Measurements from ENCODE around the gene TGFB3. TPM values are rescaled to one million over a fixed set of nuclear protein-coding genes. Genes with fewer than 3 reads are reported as not detected.
"Not testable (repeated sequence)": the region's sequence is repeated elsewhere in the genome, so short reads cannot be mapped to it uniquely, and the experiment has no call there.

The TGFB3 gene
- total RNA-seq, 2 experiments from 2014 or later, result 1.9 to 2.2 TPM

DNA sequence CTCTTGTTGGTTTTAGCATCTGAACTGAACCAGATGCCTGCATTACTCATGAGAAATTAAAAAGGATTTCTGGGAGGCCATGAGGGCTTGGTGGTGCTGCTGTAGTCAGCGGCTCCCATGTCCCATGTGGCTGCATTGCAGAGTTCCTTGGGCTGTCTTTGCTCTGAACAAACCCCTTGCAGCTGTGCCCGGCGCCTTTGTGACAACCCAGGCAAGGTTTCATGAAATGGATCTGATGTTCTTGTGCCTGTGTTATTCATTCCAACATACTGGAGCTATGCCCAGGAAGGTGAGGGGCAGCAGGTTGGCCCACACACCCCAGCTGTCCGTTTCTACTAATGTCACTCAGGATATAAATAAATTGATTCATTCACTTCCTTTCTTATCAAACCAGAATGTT is 40.8 kb downstream of the TGFB3 start:
- no peak overlapping the region for H3K27ac Mint-ChIP-seq
- ChIA-PET CTCF (no interaction called here), POLR2A (no interaction called here)
- H3K27me3 Mint-ChIP-seq, result no peaks in the 10 kb centered on the region
- H3K9me3 Mint-ChIP-seq, result no peaks in the 10 kb centered on the region
- intact Hi-C loops (cut with micrococcal nuclease), result no loop called here
- no peak overlapping the region for H3K4me3 Mint-ChIP-seq
- no peak for DNase-seq
- no peaks in the 10 kb centered on the region for H3K36me3 Mint-ChIP-seq
- H3K4me1 Mint-ChIP-seq (ENCODE audit: low read depth), result no peaks in the 10 kb centered on the region

DNA sequence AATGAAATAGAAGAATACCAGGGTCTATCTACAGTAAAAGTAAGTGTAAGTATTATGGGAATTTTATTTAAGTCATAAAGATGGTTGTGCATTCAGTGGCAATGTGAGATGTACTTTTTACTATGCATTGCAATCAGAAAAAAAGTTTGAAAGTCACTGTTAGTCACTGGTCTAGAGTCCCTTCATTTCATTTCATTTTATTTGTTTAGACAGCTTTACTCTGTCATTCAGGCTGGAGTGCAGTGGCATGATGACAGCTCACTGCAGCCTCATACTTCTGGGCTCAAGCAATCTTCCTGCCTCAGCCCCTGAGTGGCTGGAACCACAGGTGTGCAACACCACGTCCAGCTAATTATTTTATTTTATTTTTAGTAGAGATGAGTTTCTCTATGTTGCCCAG is 42.6 kb downstream of the TGFB3 start:
- CTCF ChIA-PET, result interaction anchor here (1.0 to 1.6 kb wide), 2 partner anchors 32 to 43 kb away, joined by 4 to 6 read pairs; no protein-coding TSS in a partner anchor
- H3K4me3 Mint-ChIP-seq, result no peak overlapping the region
- no peaks in the 10 kb centered on the region for H3K36me3 Mint-ChIP-seq
- no peaks in the 10 kb centered on the region for H3K4me1 Mint-ChIP-seq (ENCODE audit: low read depth)
- H3K27me3 Mint-ChIP-seq, result no peaks in the 10 kb centered on the region
- POLR2A ChIA-PET, result interaction anchor here (0.8 kb wide), 1 partner anchor 11 kb away, joined by 3 read pairs; no protein-coding TSS in a partner anchor
- DNase-seq, result no peak
- intact Hi-C loops (cut with micrococcal nuclease), result no loop called here
- no peak overlapping the region for H3K27ac Mint-ChIP-seq
- H3K9me3 Mint-ChIP-seq, result no peaks in the 10 kb centered on the region

DNA sequence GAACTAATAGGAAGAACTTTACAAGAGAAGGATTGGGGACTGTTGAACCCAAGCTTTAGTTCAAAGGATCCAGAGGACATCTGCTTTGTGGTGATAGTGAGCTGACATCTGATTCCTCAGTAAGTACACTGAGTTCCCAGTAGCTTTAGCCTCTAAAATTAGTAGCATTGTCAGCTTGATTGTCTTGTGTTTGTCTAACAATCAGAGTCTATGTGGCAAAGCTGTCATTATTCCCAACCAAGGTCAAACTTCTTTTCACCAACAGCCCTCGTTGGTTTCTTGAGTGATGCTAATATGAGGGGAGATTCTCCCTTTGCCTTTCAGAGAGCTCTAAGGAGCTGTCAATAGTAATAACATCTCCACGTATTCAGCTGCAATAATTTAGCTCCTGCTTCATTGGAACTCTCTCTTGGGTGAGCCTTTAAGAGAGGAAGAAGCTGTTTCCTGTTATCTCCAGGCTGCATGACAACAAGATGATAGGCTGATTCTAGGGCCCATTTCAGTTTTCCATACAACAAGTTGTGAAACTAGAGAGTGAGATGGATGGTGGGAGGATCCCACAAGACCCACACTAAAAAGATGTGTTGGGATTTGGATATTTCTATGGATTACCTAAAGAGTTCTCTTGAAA is 46.7 kb downstream of the TGFB3 start:
- no peaks in the 10 kb centered on the region for H3K27me3 Mint-ChIP-seq
- no peaks in the 10 kb centered on the region for H3K36me3 Mint-ChIP-seq
- H3K4me1 Mint-ChIP-seq (ENCODE audit: low read depth), result no peaks in the 10 kb centered on the region
- intact Hi-C loops (cut with micrococcal nuclease), result no loop called here
- ChIA-PET POLR2A (no interaction called here), CTCF (interaction anchor here (1.0 to 1.2 kb wide), 3 partner anchors 29 to 226 kb away, joined by 3 to 5 read pairs (median 5); no protein-coding TSS in a partner anchor)
- no peak for DNase-seq
- no peak overlapping the region for H3K27ac Mint-ChIP-seq
- no peaks in the 10 kb centered on the region for H3K9me3 Mint-ChIP-seq
- no peak overlapping the region for H3K4me3 Mint-ChIP-seq

DNA sequence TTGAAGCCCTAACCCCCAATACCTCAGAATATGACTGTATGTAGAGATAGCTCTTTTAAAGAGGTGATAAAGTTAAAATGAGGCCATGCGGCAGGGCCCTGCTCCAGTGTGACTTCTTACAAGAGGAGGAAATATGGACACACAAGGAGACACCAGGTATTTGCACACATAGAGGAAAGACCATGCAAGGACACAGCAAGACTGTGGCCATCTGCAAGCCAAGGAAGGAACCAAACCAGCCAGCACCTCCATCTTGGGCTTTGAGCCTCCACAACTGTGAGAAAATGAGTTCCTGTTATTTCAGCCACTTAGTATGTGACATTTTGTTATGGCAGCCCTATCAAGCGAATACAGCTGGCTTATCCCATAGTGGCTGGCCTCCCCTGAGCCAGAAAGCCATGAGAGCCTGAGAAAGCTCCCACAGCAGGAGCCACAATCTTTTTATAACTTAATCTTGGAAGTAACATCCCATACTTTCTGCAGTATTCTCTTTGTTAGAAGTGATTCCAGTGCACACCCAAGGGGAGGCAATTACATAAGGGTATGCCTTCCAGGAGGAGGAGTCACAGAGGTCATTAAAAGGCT is 48.0 kb downstream of the TGFB3 start:
- CTCF ChIA-PET, result no interaction called here
- DNase-seq, result no peak
- H3K4me1 Mint-ChIP-seq (ENCODE audit: low read depth), result no peaks in the 10 kb centered on the region
- H3K27ac Mint-ChIP-seq, result no peak overlapping the region
- no peaks in the 10 kb centered on the region for H3K36me3 Mint-ChIP-seq
- intact Hi-C loops (cut with micrococcal nuclease), result no loop called here
- no peak overlapping the region for H3K4me3 Mint-ChIP-seq
- H3K9me3 Mint-ChIP-seq, result no peaks in the 10 kb centered on the region
- POLR2A ChIA-PET, result no interaction called here
- H3K27me3 Mint-ChIP-seq, result no peaks in the 10 kb centered on the region

DNA sequence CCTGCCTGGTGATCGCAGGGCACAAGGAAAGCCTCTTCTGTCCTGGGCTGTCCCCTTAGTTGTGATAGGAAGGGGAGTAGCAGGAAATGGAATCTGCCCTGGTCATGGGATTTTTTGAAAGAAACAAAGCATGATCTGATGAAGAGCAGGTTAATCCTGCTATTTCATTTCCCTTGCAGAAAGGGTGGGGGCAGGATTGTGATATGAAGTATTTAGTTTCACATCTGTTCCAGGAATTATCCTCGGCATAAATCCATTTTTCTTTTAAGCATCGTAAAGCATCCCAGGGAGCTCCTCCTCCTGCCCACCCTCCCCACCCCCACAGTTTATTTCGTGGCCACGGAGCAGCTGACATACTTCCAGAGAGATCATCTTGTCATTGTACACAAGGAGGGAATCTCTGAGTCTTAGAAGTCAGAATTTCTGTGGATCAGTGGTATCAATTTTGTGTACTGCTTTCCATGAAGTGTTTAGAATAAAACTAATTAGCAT is 53.1 kb downstream of the TGFB3 start:
- Mint-ChIP-seq H3K27ac (no peak overlapping the region), H3K4me3 (no peak overlapping the region), H3K9me3 (no peaks in the 10 kb centered on the region), H3K4me1 (ENCODE audit: low read depth) (no peaks in the 10 kb centered on the region), H3K36me3 (no peaks in the 10 kb centered on the region), H3K27me3 (no peaks in the 10 kb centered on the region)
- ChIA-PET CTCF (interaction anchor here (0.6 to 1.9 kb wide), 2 partner anchors 22 to 210 kb away, joined by 3 to 7 read pairs; no protein-coding TSS in a partner anchor), POLR2A (interaction anchor here (0.6 to 0.8 kb wide), 2 partner anchors 10 to 786 kb away, joined by 3 to 4 read pairs; no protein-coding TSS in a partner anchor)
- intact Hi-C loops (cut with micrococcal nuclease), result no loop called here
- no peak for DNase-seq

DNA sequence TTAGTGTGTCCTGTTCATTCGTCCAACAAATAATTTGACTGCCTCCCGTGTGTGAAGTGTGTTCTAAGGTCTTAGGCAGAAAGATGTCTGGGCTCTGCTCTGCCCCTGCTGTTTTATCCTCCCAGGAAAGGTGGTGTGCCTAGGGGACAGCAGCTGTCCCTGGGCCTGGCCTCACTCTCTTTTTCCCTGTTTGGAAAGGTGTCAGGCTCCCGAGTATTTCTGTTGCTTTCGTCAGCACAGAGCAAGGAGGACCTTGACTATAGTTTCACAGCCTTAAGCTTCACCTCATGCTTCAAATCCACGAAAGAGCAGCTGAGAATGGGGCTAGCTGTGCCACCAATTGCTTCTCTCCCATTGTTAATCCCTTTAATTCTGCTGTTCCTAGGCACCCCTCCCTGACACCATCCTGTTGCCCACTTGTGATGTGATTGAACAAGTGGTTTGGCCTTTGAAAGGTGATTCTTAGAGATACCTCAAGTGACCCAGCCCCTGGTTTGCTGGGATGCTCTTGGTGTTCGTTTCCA is 54.2 kb downstream of the TGFB3 start:
- H3K27ac Mint-ChIP-seq, result no peak overlapping the region
- no peaks in the 10 kb centered on the region for H3K36me3 Mint-ChIP-seq
- ChIA-PET CTCF (interaction anchor here (1.9 kb wide), 1 partner anchor 21 kb away, joined by 7 read pairs; no protein-coding TSS in a partner anchor), POLR2A (interaction anchor here (0.8 kb wide), 1 partner anchor 11 kb away, joined by 3 read pairs; no protein-coding TSS in a partner anchor)
- DNase-seq, result no peak
- no peaks in the 10 kb centered on the region for H3K9me3 Mint-ChIP-seq
- intact Hi-C loops (cut with micrococcal nuclease), result no loop called here
- no peaks in the 10 kb centered on the region for H3K27me3 Mint-ChIP-seq
- no peak overlapping the region for H3K4me3 Mint-ChIP-seq
- H3K4me1 Mint-ChIP-seq (ENCODE audit: low read depth), result no peaks in the 10 kb centered on the region

DNA sequence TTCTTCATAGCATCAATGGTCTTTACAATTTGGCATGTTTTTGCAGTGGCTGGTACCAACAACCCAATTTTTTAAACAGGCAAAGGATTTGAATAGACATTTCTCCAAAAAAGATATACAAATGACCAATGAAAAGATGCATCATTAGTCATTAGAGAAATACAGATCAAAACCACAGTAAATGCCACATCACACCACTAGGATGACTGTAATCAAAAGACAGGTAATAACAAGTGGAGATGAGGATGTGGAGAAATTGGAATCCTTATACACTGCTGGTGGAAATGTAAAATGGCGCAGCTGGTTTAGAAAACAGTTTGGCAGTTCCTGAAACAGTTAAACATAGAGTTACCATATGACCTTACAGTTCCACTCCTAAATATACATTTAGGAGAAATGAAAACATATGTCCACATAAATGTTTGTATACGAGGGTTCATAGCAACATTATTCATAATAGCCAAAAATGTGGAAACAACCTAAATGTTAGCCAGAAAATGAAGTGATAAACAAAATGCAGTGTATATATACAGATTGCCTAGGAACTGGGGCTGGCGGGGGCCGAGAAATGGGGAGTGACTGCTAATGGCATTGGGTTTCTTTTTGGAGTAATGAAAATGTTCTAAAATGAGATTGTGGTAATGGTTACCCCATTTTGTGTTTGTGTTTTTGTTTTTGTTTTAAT is 55.2 kb downstream of the TGFB3 start:
- no peak overlapping the region for H3K4me3 Mint-ChIP-seq
- ChIA-PET CTCF (no interaction called here), POLR2A (no interaction called here)
- DNase-seq, result no peak
- H3K4me1 Mint-ChIP-seq (ENCODE audit: low read depth), result no peaks in the 10 kb centered on the region
- no peak overlapping the region for H3K27ac Mint-ChIP-seq
- H3K9me3 Mint-ChIP-seq, result no peaks in the 10 kb centered on the region
- H3K36me3 Mint-ChIP-seq, result no peaks in the 10 kb centered on the region
- intact Hi-C loops (cut with micrococcal nuclease), result no loop called here
- no peaks in the 10 kb centered on the region for H3K27me3 Mint-ChIP-seq

DNA sequence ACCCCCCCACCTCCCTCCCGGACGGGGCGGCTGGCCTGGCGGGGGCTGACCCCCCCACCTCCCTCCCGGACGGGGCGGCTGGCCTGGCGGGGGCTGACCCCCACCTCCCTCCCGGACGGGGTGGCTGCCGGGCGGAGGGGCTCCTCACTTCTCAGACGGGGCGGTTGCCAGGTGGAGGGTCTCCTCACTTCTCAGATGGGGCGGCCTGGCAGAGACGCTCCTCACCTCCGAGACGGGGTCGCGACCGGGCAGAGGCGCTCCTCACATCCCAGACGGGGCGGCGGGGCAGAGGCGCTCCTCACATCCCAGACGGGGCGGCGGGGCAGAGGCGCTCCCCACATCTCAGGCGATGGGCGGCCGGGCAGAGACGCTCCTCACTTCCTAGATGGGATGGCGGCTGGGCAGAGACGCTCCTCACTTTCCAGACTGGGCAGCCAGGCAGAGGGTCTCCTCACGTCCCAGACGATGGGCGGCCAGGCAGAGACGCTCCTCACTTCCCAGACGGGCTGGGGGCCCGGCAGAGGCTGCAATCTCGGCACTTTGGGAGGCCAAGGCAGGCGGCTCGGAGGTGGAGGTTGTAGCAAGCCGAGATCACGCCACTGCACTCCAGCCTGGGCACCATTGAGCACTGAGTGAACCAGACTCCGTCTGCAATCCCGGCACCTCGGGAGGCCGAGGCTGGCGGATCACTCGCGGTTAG is 56.5 kb downstream of the TGFB3 start:
- DNase-seq; H3K4me1 Mint-ChIP-seq (ENCODE audit: low read depth); H3K27ac Mint-ChIP-seq; H3K4me3 Mint-ChIP-seq; H3K27me3 Mint-ChIP-seq; H3K9me3 Mint-ChIP-seq; intact Hi-C loops (cut with micrococcal nuclease); POLR2A ChIA-PET; H3K36me3 Mint-ChIP-seq; CTCF ChIA-PET: not testable (repeated sequence)

DNA sequence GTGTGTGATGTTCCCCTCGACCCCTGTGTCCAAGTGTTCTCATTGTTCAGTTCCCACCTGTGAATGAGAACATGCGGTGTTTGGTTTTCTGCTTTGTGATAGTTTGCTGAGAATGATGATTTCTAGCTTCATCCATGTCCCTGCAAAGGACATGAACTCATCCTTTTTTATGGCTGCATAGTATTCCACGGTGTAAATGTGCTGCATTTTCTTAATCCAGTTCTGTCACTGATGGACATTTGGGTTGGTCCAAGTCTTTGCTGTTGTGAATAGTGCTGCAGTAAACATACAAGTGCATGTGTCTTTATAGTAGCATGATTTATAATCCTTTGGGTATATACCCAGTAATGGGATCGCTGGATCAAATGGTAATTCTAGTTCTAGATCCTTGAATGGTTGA is 61.4 kb downstream of the TGFB3 start:
- H3K27me3 Mint-ChIP-seq; POLR2A ChIA-PET; CTCF ChIA-PET; DNase-seq; intact Hi-C loops (cut with micrococcal nuclease); H3K9me3 Mint-ChIP-seq; H3K4me1 Mint-ChIP-seq (ENCODE audit: low read depth); H3K27ac Mint-ChIP-seq; H3K36me3 Mint-ChIP-seq; H3K4me3 Mint-ChIP-seq: not testable (repeated sequence)

DNA sequence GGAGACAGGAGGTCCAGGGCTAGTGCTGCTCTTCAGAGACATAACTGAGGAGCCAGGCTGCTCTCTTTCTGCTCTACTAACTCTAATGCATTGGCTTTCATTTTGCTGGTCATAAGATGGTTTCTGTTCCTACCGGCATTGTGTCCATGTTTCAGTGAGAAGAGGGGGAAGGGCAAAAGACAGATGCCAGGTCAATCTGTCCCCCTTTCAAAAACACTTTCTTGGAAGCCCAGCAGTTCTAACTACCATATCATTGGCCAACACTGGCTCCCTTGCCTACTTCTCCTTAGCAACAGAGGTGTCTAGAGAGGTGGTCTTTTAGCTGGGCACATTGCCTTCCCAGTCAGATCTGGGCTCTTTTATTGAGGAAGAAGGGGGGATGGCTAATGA is 63.9 kb downstream of the TGFB3 start:
- intact Hi-C loops (cut with micrococcal nuclease), result no loop called here
- Mint-ChIP-seq H3K36me3 (peaks cover 7% of the 10 kb centered on the region), H3K9me3 (peaks cover 9% of the 10 kb centered on the region), H3K4me1 (ENCODE audit: low read depth) (no peaks in the 10 kb centered on the region), H3K27me3 (no peaks in the 10 kb centered on the region), H3K27ac (no peak overlapping the region), H3K4me3 (no peak overlapping the region)
- DNase-seq, result no peak
- CTCF ChIA-PET, result interaction anchor here (1.3 to 1.6 kb wide), 2 partner anchors 9 to 11 kb away, joined by 4 to 9 read pairs; no protein-coding TSS in a partner anchor
- POLR2A ChIA-PET, result no interaction called here

DNA sequence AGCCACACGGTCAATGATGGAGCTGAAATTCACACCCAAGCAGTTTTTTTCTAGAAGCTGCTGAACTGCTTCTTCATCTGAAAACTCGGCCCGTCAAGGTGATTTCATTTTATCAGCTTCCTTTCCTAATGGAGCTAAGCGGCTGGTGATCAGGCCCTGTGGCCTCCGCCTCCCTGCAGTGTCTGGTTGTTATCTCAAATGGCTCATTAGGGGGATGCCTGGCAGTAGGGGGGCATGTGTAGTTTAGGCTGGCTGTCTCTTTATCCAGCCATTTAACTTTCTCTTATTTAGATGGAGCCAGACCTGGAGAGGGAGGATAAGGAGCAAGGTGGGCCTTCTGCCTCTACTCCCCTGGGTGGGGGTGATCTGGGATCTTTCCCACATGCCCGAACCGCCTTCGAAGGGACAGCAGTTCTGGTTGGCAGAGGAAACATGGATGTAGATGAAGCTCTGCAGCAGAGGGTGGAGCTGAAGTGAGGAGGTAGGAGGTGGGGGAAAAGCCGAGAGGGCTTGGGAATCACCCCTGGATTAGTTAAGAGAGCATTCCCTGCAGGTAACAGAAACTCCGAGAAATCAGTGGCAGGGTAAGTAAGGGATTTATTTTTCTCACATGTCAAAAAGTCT is 64.4 kb downstream of the TGFB3 start:
- peaks cover 9% of the 10 kb centered on the region for H3K9me3 Mint-ChIP-seq
- no peak overlapping the region for H3K27ac Mint-ChIP-seq
- H3K36me3 Mint-ChIP-seq, result peaks cover 7% of the 10 kb centered on the region
- ChIA-PET CTCF (interaction anchor here (1.3 to 1.6 kb wide), 2 partner anchors 9 to 11 kb away, joined by 4 to 9 read pairs; no protein-coding TSS in a partner anchor), POLR2A (no interaction called here)
- DNase-seq, result no peak
- intact Hi-C loops (cut with micrococcal nuclease), result no loop called here
- H3K4me3 Mint-ChIP-seq, result no peak overlapping the region
- H3K27me3 Mint-ChIP-seq, result no peaks in the 10 kb centered on the region
- H3K4me1 Mint-ChIP-seq (ENCODE audit: low read depth), result no peaks in the 10 kb centered on the region

Data from activated CD4-positive, alpha-beta memory T cell treated with anti-CD3 and anti-CD28 coated beads for 36 hours (primary cell).